GM12878 (cell line): ENCODE results near the gene IQGAP2. TPM values are rescaled to one million over a fixed set of nuclear protein-coding genes. Genes with fewer than 3 reads are reported as not detected.

Source experiments
- ATAC-seq: fragments of 200-7000 bp; cut with Tn5 transposase; 3 replicates; pipeline ENCODE4 v1.9.1; 2020; ENCODE audit warnings: mild to moderate bottlenecking, moderate library complexity
- BruUV-seq: library from RNA; stranded (reverse); fragments of 400-500 nt; replicated peaks from 2 replicates; lab custom pipeline; 2021; lab: Mats Ljungman, UMichigan
- CTCF ChIA-PET: fragments of 300-600 bp; sonication (Branson Sonifier 250); formaldehyde crosslinking; extraction: SDS; loops from one replicate; lab custom pipeline; 2021; ENCODE audit warnings: inconsistent platforms; lab: Yijun Ruan, JAX
- POLR2A ChIA-PET: fragments of 350-600 bp; formaldehyde crosslinking; extraction: SDS; loops from one replicate; lab custom pipeline; 2021; ENCODE audit warnings: inconsistent platforms; lab: Charles Lee
- RAD21 ChIA-PET: fragments of 300-600 bp; sonication (Branson Sonifier 250); formaldehyde crosslinking; loops from one replicate; lab custom pipeline; 2023; ENCODE audit warnings: antibody characterized with exemption; ENCODE audit not compliant: unreplicated experiment; lab: Charles Lee
- SMC1A ChIA-PET: fragments of 300-600 bp; sonication (Branson Sonifier 250); formaldehyde crosslinking; loops from one replicate; lab custom pipeline; 2023; ENCODE audit not compliant: unreplicated experiment, uncharacterized antibody; lab: Charles Lee
- DNase-seq: peaks from one replicate; pipeline ENCODE4 v3.0.0-alpha.2; 2011; ENCODE audit warnings: low read depth, low spot score
- FAIRE-seq: peaks from 3 replicates; lab custom pipeline; 2011; peaks lifted over from hg19 to GRCh38; lab: Jason Lieb, UNC
- H2AFZ ChIP-seq: 2 replicates; pipeline ENCODE4 v1.6.0; 2011; ENCODE audit warnings: low read depth, low read length, control low read depth; ENCODE audit not compliant: control insufficient read depth
- H3K27ac ChIP-seq: 2 replicates; pipeline ENCODE4 v1.5.1; 2011; ENCODE audit warnings: control low read depth; ENCODE audit not compliant: control insufficient read depth, insufficient read depth
- H3K27me3 ChIP-seq, 2 experiments: replicated peaks in 1 of 2; 2 replicates each; pipeline versions ENCODE4 v1.6.0 to v1.6.1; 2011; ENCODE audit warnings: low read length in 1 of 2; ENCODE audit not compliant: control insufficient read depth in 2 of 2, insufficient read depth in 2 of 2
- H3K36me3 ChIP-seq, 2 experiments: 2 replicates each; pipeline ENCODE4 v1.5.1; 2011; ENCODE audit warnings: low read length in 1 of 2; ENCODE audit not compliant: control insufficient read depth in 2 of 2, insufficient read depth in 2 of 2
- H3K4me1 ChIP-seq: 2 replicates; pipeline ENCODE4 v1.6.1; 2011; ENCODE audit warnings: mild to moderate bottlenecking, low read length, moderate library complexity, mixed read lengths; ENCODE audit not compliant: control insufficient read depth, insufficient read depth
- H3K4me2 ChIP-seq: 2 replicates; pipeline ENCODE4 v1.6.0; 2011; ENCODE audit warnings: control low read depth; ENCODE audit not compliant: control insufficient read depth, insufficient read depth
- H3K4me3 ChIP-seq: fragments of 200-600 bp; sonication (generic); 2 replicates; pipeline ENCODE4 v1.5.1; 2016
- H3K79me2 ChIP-seq: 2 replicates; pipeline ENCODE4 v1.6.0; 2011; ENCODE audit warnings: low read length; ENCODE audit not compliant: control insufficient read depth, insufficient read depth
- H3K9ac ChIP-seq: 2 replicates; pipeline ENCODE4 v1.8.0; 2011; ENCODE audit warnings: low read length, control low read depth, mixed read lengths; ENCODE audit not compliant: control insufficient read depth, insufficient read depth
- H3K9me3 ChIP-seq: replicated peaks from 3 replicates; pipeline ENCODE4 v1.5.1; 2011; ENCODE audit warnings: mild to moderate bottlenecking, low read length; ENCODE audit not compliant: control insufficient read depth, insufficient read depth
- H4K20me1 ChIP-seq: 2 replicates; pipeline ENCODE4 v1.6.0; 2011; ENCODE audit not compliant: control insufficient read depth, insufficient read depth
- BACH1 ChIP-seq: fragments of 450-650 bp; IDR thresholded peaks from 2 replicates; pipeline ENCODE4 v1.6.1; 2017; ENCODE audit warnings: mild to moderate bottlenecking, borderline replicate concordance
- LARP7 ChIP-seq: fragments of 450-650 bp; IDR thresholded peaks from 2 replicates; pipeline ENCODE4 v1.6.1; 2017; ENCODE audit warnings: mild to moderate bottlenecking
- NFYA ChIP-seq: IDR thresholded peaks from 2 replicates; pipeline ENCODE4 v1.6.1; 2011; ENCODE audit warnings: low read depth, mild to moderate bottlenecking, low read length, improper control_type of control experiment, borderline replicate concordance
- NRF1 ChIP-seq: conservative IDR thresholded peaks from 2 replicates; pipeline ENCODE4 v1.6.1; 2011; ENCODE audit warnings: mild to moderate bottlenecking, low read depth, low read length, improper control_type of control experiment
- POLR2A ChIP-seq: IDR thresholded peaks from 2 replicates; pipeline ENCODE4 v1.6.1; 2011; ENCODE audit warnings: low read depth, mild to moderate bottlenecking, low read length
- RELA ChIP-seq: fragments of 450-650 bp; IDR thresholded peaks from 2 replicates; pipeline ENCODE4 v1.8.0; 2014; ENCODE audit warnings: borderline replicate concordance; ENCODE audit not compliant: partially characterized antibody
- TARDBP ChIP-seq: IDR thresholded peaks from 2 replicates; pipeline ENCODE4 v1.6.1; 2016; ENCODE audit warnings: borderline replicate concordance
- WRNIP1 ChIP-seq: IDR thresholded peaks from 2 replicates; pipeline ENCODE4 v1.6.1; 2011; ENCODE audit warnings: low read depth, low read length, improper control_type of control experiment, borderline replicate concordance
- YBX1 ChIP-seq: fragments of 450-650 bp; IDR thresholded peaks from 2 replicates; pipeline ENCODE4 v1.6.1; 2016; ENCODE audit warnings: antibody characterized with exemption
- ZNF207 ChIP-seq: fragments of 450-650 bp; IDR thresholded peaks from 2 replicates; pipeline ENCODE4 v1.6.1; 2014; ENCODE audit warnings: antibody characterized with exemption, mild to moderate bottlenecking, borderline replicate concordance
- ZNF217 ChIP-seq: fragments of 450-650 bp; IDR thresholded peaks from 2 replicates; pipeline ENCODE4 v1.6.1; 2017; ENCODE audit warnings: antibody characterized with exemption, mild to moderate bottlenecking
- WGBS: methylation state at CpG from one replicate; pipeline ENCODE4 v1.1.6; 2016; ENCODE audit warnings: low lambda C conversion rate; ENCODE audit not compliant: insufficient replicate concordance, insufficient coverage; ENCODE audit errors: missing lambda C conversion rate; 5-methylcytosine and 5-hydroxymethylcytosine counted together
- in situ Hi-C: fragments of 300-500 bp; cut with MboI; formaldehyde crosslinking; loops from 9 replicates; pipeline ENCODE4 v1.14.3; 2018; ENCODE audit warnings: mixed read lengths
- intact Hi-C: fragments of 100-400 bp; cut with micrococcal nuclease; formaldehyde crosslinking; loops from one replicate; pipeline ENCODE4 v1.14.2; 2022; ENCODE audit not compliant: unreplicated experiment
- polyA plus RNA-seq, 11 experiments: library from polyadenylated mRNA; depleted of rRNA in 4 of 11; unstranded in 6 of 11; stranded (reverse) in 5 of 11; fragments of >200 nt; fragmentation: Nextera tagmentation in 4 of 11; fragmentation: Illumina TruSeq in 1 of 11; extraction: Ambion mirVana in 4 of 11; extraction: Trizol in 1 of 11; gene quantifications; 1 replicate in 1 of 11; 2 replicates in 10 of 11; pipeline versions ENCODE4 v1.2.1 to v1.2.3, GENCODE V29; 2011 to 2016; ENCODE audit warnings: inconsistent platforms in 2 of 11, missing spikeins in 2 of 11, low read depth in 1 of 11
- total RNA-seq, 4 experiments: library from RNA; depleted of rRNA in 3 of 4; stranded (reverse); fragments of >200 nt in 3 of 4; fragmentation: Illumina TruSeq in 1 of 4; extraction: Trizol in 1 of 4; gene quantifications; 2 replicates each; pipeline versions ENCODE4 v1.2.1 to v1.2.3, GENCODE V29; 2013 to 2021
- TF ChIP-seq, protein P1 (sequence below): fragments of 450-650 bp; conservative IDR thresholded peaks from 2 replicates; pipeline ENCODE4 v1.6.1; 2017; ENCODE audit warnings: mild to moderate bottlenecking, moderate library complexity
- TF ChIP-seq, protein P2 (sequence below): IDR thresholded peaks from 2 replicates; pipeline ENCODE4 v1.6.1; 2011; ENCODE audit warnings: borderline replicate concordance, low read depth, mild to moderate bottlenecking, moderate library complexity, mixed read lengths, low read length; ENCODE audit not compliant: insufficient read depth; ENCODE audit errors: extremely low read length
- TF ChIP-seq, protein P3 (sequence below): IDR thresholded peaks from 2 replicates; pipeline ENCODE4 v1.6.1; 2011; ENCODE audit warnings: mild to moderate bottlenecking, low read depth, low read length, moderate library complexity; ENCODE audit not compliant: insufficient replicate concordance
- TF ChIP-seq, protein P4 (sequence below): IDR thresholded peaks from 2 replicates; pipeline ENCODE4 v1.6.1; 2012; ENCODE audit warnings: mild to moderate bottlenecking, low read depth, low read length
- TF ChIP-seq, protein P5 (sequence below): fragments of 450-650 bp; IDR thresholded peaks from 2 replicates; pipeline ENCODE4 v1.6.1; 2016; ENCODE audit warnings: mild to moderate bottlenecking

The IQGAP2 gene
- total and polyA plus RNA-seq, 10 of the 15 experiments (the other 5 are each of a cell fraction or from before 2014, with no cell fraction given): 14.5 to 41.4 (median 21.8) TPM

DNA sequence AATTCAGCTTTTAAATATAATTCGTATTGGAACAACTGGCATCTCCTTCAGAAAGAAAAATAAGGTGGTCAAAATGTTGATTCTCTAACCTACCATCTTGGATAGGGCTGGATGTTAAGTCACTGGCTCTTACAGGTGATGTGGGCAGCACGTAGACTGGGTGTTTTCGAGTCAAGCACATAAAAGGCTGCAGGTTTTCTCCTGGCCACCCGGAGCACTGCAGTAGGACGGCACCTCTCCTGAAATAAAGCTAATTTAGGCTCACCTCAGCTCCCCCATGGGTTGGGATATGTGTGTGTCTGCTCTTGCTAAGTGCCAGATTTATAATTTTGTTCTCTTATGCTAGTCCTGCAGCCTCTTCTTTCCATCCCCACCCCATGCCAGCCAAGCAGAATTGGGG is 80.3 kb downstream of the IQGAP2 start:
- intact Hi-C loops (no loop called here), in situ Hi-C loops (no loop called here)
- Histone ChIP-seq H3K4me1 (peaks cover 6% of the 10 kb centered on the region; the same call in 1 of the 2 replicates), H3K36me3 (no peaks in the 10 kb centered on the region), H3K4me2 (no peak overlapping the region), H4K20me1 (no peaks in the 10 kb centered on the region), H3K9ac (no peak overlapping the region), H3K79me2 (no peaks in the 10 kb centered on the region), H2AFZ (no peak overlapping the region), H3K27ac (no peak overlapping the region), H3K9me3 (no peaks in the 10 kb centered on the region), H3K27me3 (no peaks in the 10 kb centered on the region), H3K4me3 (no peak overlapping the region)
- 80% methylated on average over 5 of the region's 5 CpGs for WGBS
- no TSS peak for BruUV-seq
- DNase-seq (no peak), FAIRE-seq (no peak), ATAC-seq (no peak)
- SMC1A ChIA-PET: interaction anchor here (0.6 to 1.2 kb wide), 3 partner anchors 64 to 476 kb away, joined by 3 read pairs; no protein-coding TSS in a partner anchor
- RAD21 ChIA-PET: no interaction called here
- CTCF ChIA-PET: interaction anchor here (0.7 to 1.5 kb wide), 4 partner anchors 10 to 291 kb away, joined by 3 to 4 read pairs (median 4); no protein-coding TSS in a partner anchor
- POLR2A ChIA-PET: interaction anchor here (0.6 kb wide), 1 partner anchor 28 kb away, joined by 3 read pairs; no protein-coding TSS in a partner anchor
- TF ChIP-seq, protein P1, sequence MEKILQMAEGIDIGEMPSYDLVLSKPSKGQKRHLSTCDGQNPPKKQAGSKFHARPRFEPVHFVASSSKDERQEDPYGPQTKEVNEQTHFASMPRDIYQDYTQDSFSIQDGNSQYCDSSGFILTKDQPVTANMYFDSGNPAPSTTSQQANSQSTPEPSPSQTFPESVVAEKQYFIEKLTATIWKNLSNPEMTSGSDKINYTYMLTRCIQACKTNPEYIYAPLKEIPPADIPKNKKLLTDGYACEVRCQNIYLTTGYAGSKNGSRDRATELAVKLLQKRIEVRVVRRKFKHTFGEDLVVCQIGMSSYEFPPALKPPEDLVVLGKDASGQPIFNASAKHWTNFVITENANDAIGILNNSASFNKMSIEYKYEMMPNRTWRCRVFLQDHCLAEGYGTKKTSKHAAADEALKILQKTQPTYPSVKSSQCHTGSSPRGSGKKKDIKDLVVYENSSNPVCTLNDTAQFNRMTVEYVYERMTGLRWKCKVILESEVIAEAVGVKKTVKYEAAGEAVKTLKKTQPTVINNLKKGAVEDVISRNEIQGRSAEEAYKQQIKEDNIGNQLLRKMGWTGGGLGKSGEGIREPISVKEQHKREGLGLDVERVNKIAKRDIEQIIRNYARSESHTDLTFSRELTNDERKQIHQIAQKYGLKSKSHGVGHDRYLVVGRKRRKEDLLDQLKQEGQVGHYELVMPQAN: no peak
- TF ChIP-seq NRF1: no peak
- TF ChIP-seq YBX1: no peak
- TF ChIP-seq, protein P2, sequence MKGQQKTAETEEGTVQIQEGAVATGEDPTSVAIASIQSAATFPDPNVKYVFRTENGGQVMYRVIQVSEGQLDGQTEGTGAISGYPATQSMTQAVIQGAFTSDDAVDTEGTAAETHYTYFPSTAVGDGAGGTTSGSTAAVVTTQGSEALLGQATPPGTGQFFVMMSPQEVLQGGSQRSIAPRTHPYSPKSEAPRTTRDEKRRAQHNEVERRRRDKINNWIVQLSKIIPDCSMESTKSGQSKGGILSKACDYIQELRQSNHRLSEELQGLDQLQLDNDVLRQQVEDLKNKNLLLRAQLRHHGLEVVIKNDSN: no peak
- TF ChIP-seq, protein P3, sequence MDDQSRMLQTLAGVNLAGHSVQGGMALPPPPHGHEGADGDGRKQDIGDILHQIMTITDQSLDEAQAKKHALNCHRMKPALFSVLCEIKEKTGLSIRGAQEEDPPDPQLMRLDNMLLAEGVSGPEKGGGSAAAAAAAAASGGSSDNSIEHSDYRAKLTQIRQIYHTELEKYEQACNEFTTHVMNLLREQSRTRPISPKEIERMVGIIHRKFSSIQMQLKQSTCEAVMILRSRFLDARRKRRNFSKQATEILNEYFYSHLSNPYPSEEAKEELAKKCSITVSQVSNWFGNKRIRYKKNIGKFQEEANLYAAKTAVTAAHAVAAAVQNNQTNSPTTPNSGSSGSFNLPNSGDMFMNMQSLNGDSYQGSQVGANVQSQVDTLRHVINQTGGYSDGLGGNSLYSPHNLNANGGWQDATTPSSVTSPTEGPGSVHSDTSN: no peak
- no peak for TF ChIP-seq ZNF207
- TF ChIP-seq ZNF217: no peak
- no peak for TF ChIP-seq POLR2A
- TF ChIP-seq WRNIP1: no peak
- TF ChIP-seq, protein P4, sequence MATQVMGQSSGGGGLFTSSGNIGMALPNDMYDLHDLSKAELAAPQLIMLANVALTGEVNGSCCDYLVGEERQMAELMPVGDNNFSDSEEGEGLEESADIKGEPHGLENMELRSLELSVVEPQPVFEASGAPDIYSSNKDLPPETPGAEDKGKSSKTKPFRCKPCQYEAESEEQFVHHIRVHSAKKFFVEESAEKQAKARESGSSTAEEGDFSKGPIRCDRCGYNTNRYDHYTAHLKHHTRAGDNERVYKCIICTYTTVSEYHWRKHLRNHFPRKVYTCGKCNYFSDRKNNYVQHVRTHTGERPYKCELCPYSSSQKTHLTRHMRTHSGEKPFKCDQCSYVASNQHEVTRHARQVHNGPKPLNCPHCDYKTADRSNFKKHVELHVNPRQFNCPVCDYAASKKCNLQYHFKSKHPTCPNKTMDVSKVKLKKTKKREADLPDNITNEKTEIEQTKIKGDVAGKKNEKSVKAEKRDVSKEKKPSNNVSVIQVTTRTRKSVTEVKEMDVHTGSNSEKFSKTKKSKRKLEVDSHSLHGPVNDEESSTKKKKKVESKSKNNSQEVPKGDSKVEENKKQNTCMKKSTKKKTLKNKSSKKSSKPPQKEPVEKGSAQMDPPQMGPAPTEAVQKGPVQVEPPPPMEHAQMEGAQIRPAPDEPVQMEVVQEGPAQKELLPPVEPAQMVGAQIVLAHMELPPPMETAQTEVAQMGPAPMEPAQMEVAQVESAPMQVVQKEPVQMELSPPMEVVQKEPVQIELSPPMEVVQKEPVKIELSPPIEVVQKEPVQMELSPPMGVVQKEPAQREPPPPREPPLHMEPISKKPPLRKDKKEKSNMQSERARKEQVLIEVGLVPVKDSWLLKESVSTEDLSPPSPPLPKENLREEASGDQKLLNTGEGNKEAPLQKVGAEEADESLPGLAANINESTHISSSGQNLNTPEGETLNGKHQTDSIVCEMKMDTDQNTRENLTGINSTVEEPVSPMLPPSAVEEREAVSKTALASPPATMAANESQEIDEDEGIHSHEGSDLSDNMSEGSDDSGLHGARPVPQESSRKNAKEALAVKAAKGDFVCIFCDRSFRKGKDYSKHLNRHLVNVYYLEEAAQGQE: no peak
- TF ChIP-seq TARDBP: no peak
- TF ChIP-seq LARP7: no peak
- TF ChIP-seq RELA: no peak
- TF ChIP-seq BACH1: no peak
- TF ChIP-seq, protein P5, sequence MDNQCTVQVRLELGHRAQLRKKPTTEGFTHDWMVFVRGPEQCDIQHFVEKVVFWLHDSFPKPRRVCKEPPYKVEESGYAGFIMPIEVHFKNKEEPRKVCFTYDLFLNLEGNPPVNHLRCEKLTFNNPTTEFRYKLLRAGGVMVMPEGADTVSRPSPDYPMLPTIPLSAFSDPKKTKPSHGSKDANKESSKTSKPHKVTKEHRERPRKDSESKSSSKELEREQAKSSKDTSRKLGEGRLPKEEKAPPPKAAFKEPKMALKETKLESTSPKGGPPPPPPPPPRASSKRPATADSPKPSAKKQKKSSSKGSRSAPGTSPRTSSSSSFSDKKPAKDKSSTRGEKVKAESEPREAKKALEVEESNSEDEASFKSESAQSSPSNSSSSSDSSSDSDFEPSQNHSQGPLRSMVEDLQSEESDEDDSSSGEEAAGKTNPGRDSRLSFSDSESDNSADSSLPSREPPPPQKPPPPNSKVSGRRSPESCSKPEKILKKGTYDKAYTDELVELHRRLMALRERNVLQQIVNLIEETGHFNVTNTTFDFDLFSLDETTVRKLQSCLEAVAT: no peak
- TF ChIP-seq NFYA: no peak
